Measurements from ENCODE around the gene ENTREP3. TPM values are rescaled to one million over a fixed set of nuclear protein-coding genes. Genes with fewer than 3 reads are reported as not detected.

Gene ENTREP3
- total RNA-seq, 1 donor from 2014 or later, result 13.9 TPM

GRCh38 chr1:155253797-155254196 lies 1.5 kb downstream of the ENTREP3 start:
- H3K36me3 ChIP-seq, result peaks cover 18% of the 10 kb centered on the region
- DNase-seq, result no peak
- no peaks in the 10 kb centered on the region for H3K9me3 ChIP-seq (replicated peaks)
- H3K4me1 ChIP-seq, result peaks cover 50% of the 10 kb centered on the region
- no peaks in the 10 kb centered on the region for H3K27me3 ChIP-seq (ENCODE audit: low read depth)
- intact Hi-C loops (cut with micrococcal nuclease), result no loop called here
- TF ChIP-seq CTCF (IDR thresholded peaks at IDR 0.05; ENCODE audit: borderline replicate concordance), result no peak
- H3K4me3 ChIP-seq, result peak overlapping the region; percentile 86
- peak overlapping the region; percentile 93 for H3K27ac ChIP-seq (replicated peaks)

GRCh38 chr1:155253208-155253607 lies 2.1 kb downstream of the ENTREP3 start:
- DNase-seq, result no peak
- peaks cover 50% of the 10 kb centered on the region for H3K4me1 ChIP-seq
- H3K9me3 ChIP-seq (replicated peaks), result no peaks in the 10 kb centered on the region
- H3K36me3 ChIP-seq, result peaks cover 15% of the 10 kb centered on the region
- intact Hi-C loops (cut with micrococcal nuclease), result no loop called here
- no peaks in the 10 kb centered on the region for H3K27me3 ChIP-seq (ENCODE audit: low read depth)
- no peak overlapping the region for H3K27ac ChIP-seq (replicated peaks)
- no peak for TF ChIP-seq CTCF (IDR thresholded peaks at IDR 0.05; ENCODE audit: borderline replicate concordance)
- no peak overlapping the region for H3K4me3 ChIP-seq

DNA sequence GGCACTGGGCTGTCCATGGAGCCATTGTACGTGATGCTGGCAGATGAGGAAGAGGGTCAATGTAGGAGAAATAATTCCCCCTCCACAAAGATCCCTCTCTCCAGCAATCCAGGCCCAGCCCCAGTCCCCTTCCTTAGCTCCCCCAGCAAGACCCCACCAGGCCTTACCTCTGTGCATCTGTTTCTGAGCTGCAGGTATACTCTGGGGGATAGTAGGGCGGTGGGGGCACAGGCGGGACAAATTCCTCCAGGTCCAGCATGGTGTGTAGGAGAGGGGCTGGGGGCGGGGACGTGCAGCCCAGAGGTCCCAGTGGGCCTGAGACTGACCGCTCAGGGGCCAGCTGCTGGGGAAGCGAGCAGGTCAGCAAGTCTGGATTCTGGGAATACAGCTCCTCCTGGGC lies 3.7 kb downstream of the ENTREP3 start:
- Histone ChIP-seq H3K27ac (replicated peaks) (peak overlapping the region; percentile 70), H3K27me3 (ENCODE audit: low read depth) (no peaks in the 10 kb centered on the region), H3K4me1 (peaks cover 49% of the 10 kb centered on the region), H3K36me3 (peaks cover 16% of the 10 kb centered on the region), H3K9me3 (replicated peaks) (no peaks in the 10 kb centered on the region), H3K4me3 (no peak overlapping the region)
- intact Hi-C loops (cut with micrococcal nuclease), result no loop called here
- DNase-seq, result no peak
- TF ChIP-seq CTCF (IDR thresholded peaks at IDR 0.05; ENCODE audit: borderline replicate concordance), result no peak

- H3K27ac ChIP-seq (replicated peaks), result peak overlapping the region; percentile 70
- H3K4me1 ChIP-seq, result peaks cover 41% of the 10 kb centered on the region
- DNase-seq, result peak; percentile 92
These were observed 4.4 kb downstream of the ENTREP3 start for GRCh38 chr1:155250633-155251449.

GRCh38 chr1:155250246-155250632 lies 5.0 kb downstream of the ENTREP3 start:
- TF ChIP-seq CTCF (IDR thresholded peaks at IDR 0.05; ENCODE audit: borderline replicate concordance), result no peak
- Histone ChIP-seq H3K36me3 (peaks cover 16% of the 10 kb centered on the region), H3K27me3 (ENCODE audit: low read depth) (no peaks in the 10 kb centered on the region), H3K27ac (replicated peaks) (peak overlapping the region; percentile 70), H3K4me3 (peak overlapping the region; percentile 55), H3K9me3 (replicated peaks) (no peaks in the 10 kb centered on the region), H3K4me1 (peaks cover 39% of the 10 kb centered on the region)
- intact Hi-C loops (cut with micrococcal nuclease), result no loop called here
- DNase-seq, result no peak

More at GRCh38 chr1:155250633-155251449, 4.4 kb downstream of the ENTREP3 start:
- intact Hi-C loops (cut with micrococcal nuclease), result no loop called here
- Histone ChIP-seq H3K9me3 (replicated peaks) (no peaks in the 10 kb centered on the region), H3K4me3 (peak overlapping the region; percentile 55), H3K36me3 (peaks cover 16% of the 10 kb centered on the region), H3K27me3 (ENCODE audit: low read depth) (no peaks in the 10 kb centered on the region)
- TF ChIP-seq CTCF (IDR thresholded peaks at IDR 0.05; ENCODE audit: borderline replicate concordance), result peak; percentile 100

Data from left ventricle myocardium inferior (tissue), 1 donor.